IMR-90 (cell line): ENCODE data around the gene ZBED4. TPM values are rescaled to one million over a fixed set of nuclear protein-coding genes. Genes with fewer than 3 reads are reported as not detected.

Source experiments
- BHLHE40 ChIP-seq: fragments of 150-350 bp; IDR thresholded peaks from 2 replicates; pipeline ENCODE4 v1.6.1; 2016; ENCODE audit warnings: mild to moderate bottlenecking, low read depth, low read length
- NFE2L2 ChIP-seq: fragments of 150-350 bp; IDR thresholded peaks from 2 replicates; pipeline ENCODE4 v1.6.1; 2016; ENCODE audit warnings: low read depth, mild to moderate bottlenecking, low read length
- USF2 ChIP-seq: fragments of 150-350 bp; IDR thresholded peaks from 2 replicates; pipeline ENCODE4 v1.6.1; 2017; ENCODE audit warnings: mild to moderate bottlenecking, antibody characterized with exemption, low read length, low read depth
- polyA plus RNA-seq, 3 experiments: library from polyadenylated mRNA; depleted of rRNA; stranded (reverse); fragments of >200 nt; gene quantifications; 2 replicates each; pipeline ENCODE4 v1.2.3, GENCODE V29; 2012; ENCODE audit warnings: low replicate concordance in 1 of 3
- total RNA-seq: library from RNA; depleted of rRNA; stranded (reverse); fragments of >200 nt; gene quantifications from 2 replicates; pipeline ENCODE4 v1.2.3, GENCODE V29; 2012

The ZBED4 gene
- total and polyA plus RNA-seq, 2 of the 4 experiments (the other 2 are of a cell fraction): 9.3 to 10.5 TPM

- TF ChIP-seq NFE2L2 (no peak), USF2 (no peak), BHLHE40 (no peak)
Measured at GRCh38 chr22:49929994-49930575, 76.4 kb downstream of the ZBED4 start (continued).
